SHP77 (cell line): ENCODE measurements around the gene FAIM.
"Not testable (repeated sequence)": the region's sequence is repeated elsewhere in the genome, so short reads cannot be mapped to it uniquely, and the experiment has no call there.

Experiments
- DNase-seq, 2 experiments: peaks; one replicate each; lab custom pipeline; 2025; lab: John Stamatoyannopoulos, UW

The FAIM gene

DNA sequence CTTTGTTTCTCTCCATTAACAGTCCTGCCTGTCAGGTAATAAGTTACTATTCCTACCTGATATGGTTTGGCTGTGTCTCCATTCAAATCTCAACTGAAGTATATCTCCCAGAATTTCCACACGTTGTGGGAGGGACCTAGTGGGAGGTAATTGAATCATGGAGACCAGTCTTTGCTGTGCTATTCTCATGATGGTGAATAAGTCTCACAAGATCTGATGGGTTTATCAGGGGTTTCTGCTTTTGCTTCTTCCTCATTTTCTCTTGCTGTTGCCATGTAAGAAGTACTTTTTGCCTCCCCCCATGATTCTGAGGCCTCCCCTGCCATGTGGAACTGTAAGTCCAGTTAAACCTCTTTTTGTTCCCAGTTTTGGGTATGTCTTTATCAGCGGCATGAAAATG, 6.9 kb upstream of the FAIM start:
- DNase-seq = not testable (repeated sequence)

GRCh38 chr3:138604106-138604595, 4.4 kb upstream of the FAIM start:
- DNase-seq = not testable (repeated sequence)

- no peak for DNase-seq
Measured at GRCh38 chr3:138609898-138610266, 1.3 kb downstream of the FAIM start.

DNA sequence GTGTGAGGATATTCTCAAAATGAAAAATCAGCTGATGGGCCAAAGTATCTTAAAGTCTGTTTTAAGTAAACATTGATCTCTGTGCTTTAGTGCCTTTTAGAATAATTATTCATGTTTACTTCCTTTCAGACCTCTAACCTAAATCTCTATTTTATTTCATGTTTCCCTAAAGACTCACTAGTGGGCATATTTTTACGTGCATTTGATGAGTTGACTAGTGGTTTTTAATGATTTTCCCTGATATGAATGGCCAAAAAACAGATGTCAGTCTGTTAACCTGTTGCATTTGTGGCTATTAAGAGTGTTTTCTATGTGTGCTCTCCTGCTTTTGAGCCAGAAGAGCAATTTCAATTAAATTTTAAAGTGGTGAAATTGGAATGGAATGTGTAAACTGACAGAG, 6.9 kb downstream of the FAIM start:
- no peak for DNase-seq

DNA sequence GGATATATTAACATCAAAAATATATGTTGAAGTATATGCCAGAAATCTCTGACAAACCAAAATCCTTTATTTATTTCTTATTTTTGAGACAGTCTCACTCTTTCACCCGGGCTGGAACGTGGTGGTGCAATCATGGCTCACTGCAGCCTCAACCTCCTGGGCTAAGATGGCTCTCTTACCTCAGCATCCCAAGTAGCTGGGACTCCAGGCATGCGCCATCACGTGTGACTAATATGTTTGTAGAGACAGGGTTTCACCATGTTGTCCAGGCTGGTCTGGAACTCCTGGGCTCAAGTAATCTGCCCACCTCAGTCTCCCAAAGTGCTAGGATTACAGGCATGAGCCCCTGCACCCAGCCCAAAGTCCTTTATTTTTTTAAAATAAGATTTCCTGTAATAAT, 11.9 kb downstream of the FAIM start:
- no peak for DNase-seq

DNA sequence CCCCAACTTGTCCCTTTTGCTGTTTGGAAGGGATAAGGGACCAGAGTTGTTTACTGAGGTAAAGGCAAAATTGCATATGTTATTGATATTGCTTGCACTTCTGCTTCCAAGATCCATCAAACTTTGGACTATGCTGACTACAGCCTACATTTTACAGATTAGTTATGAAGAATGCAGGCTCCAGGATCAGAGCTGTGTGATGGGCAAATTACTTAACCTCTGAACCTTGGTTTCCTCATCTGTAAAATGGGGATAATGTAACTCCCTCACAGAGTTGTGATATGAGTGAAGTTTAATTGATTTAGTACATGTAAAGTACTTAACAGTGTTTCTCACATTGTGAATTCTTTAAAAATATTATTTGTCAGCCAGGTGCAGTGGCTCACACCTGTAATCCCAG, 15.9 kb downstream of the FAIM start:
- no peak for DNase-seq

DNA sequence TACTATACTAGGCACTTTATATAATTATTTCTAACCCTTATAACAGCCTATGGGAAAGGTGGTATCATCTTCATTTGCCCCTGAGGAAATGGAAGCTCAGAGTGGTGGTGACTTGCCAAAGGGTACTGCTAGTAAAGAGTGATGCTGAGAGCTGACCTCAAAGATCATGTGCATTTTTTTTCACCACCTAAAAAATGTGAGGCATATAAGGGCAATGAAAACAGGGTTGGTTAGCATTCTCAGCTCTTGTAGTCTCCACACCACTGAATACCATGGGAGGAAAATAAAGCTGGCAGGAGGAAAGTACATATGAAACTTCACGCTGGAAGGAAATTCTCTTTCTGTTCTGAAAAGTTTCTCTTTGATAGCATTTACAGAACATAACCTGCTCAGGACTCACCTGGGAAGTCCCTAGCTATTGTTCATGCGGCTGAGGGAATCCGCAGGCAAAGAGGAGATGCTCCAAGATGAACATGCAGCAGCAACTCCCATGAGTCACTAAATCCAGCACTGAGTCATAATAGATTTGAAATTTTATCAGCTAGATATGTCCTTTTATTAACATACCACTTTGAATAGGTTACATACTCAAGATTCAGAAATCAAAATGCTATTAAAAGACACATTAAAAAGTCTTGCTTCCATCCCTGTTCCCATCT, 17.3 kb downstream of the FAIM start:
- DNase-seq = no peak

GRCh38 chr3:138629526-138629925, 21.0 kb downstream of the FAIM start:
- no peak for DNase-seq

DNA sequence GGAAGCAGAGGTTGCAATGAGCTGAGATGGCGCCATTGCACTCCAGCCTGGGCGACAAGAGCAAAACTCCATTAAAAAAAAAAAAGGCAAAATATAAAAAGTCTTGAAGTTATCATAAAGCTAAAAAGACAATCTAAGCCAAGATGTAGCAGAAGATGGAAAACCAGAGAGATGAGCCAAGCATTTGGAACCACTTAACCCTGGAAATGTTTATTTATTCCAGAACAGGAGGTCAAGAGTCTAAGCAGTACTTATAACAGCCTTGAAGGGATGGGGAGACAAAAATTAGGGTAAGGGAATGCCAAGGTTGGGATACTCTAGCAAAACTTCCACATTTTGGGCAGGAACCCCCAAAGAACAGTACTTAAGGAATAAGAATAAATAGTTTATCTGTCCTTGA, 30.1 kb downstream of the FAIM start:
- DNase-seq = no peak

DNA sequence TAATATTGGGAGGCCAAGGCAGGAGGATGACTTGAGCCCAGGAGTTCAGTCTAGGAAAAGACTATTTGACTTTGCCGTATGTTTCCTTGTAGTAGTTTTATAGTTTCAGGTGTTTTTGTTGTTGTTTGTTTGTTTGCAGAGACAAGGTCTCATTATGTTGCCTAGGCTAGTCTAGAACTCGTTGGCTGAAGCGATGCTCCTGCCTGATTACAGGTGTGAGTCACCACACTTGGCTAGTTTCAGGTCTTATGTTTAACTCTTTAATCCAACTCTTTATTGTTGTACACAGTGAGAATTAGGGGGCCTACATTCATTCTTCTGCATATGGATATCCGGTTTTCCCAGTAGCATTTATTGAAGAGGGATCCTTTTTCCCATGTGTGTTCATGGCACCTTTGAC, 32.0 kb downstream of the FAIM start:
- DNase-seq = no peak

GRCh38 chr3:138642226-138642926, 33.8 kb downstream of the FAIM start:
- no peak for DNase-seq

- no peak for DNase-seq
Measured at GRCh38 chr3:138642927-138643253, 34.3 kb downstream of the FAIM start.

DNA sequence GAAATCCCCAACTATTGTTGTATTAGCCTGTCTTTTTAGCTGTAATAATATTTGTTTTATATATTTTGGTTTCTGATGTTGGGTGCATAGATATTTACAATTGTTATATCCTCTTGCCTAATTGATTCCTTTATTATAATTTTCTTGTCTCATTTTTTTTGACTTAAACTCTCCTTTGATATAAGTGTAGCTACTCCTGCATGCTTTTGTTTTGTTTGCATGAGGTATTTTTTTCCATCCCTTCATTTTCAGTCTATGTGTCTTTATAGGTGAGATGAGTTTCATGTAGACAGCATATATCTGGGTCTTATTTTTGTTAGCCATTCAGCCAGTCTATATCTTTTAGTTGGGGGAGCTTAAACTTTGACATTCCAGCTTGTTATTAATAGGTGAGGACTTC, 37.4 kb downstream of the FAIM start:
- no peak for DNase-seq

DNA sequence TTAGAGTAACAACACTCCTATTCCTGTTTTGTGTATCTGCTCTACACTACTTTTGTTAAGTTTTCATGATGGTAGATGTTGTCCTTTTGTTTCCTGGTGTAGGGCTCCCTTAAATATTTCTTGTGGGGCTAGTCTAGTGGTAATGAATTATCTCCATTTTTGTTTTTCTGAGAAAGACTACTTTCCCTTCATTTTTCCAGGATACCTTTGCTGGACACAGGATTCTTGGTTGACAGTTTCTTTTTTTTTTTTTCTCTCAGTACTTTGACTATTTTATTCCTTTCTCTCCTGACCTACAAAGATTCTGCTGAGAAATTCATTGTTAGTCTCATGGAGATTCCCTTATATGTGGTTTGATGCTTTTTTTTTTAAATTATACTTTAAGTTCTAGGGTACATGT, 37.9 kb downstream of the FAIM start:
- DNase-seq = no peak

- no peak for DNase-seq
Measured at GRCh38 chr3:138649134-138649533, 40.6 kb downstream of the FAIM start.

DNA sequence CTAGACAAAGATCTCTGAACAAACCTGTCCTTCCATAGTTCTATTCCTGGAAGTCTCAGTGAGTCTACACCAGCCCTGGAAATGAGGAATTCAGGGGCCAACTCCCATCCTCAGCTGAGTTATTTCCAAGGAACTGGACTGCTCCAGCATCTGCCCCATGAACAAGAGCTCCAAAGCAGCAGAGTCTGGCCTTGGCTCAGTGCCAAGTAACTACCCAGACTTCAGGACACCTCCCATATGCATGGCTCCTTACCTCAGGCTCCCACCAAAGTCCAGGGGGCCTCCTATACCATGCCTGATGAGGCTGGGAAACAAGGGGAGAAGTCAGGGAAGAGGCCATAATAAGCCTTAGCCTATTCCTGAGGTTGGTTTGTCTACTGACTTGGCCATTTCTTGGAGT, 45.0 kb downstream of the FAIM start:
- no peak for DNase-seq

DNA sequence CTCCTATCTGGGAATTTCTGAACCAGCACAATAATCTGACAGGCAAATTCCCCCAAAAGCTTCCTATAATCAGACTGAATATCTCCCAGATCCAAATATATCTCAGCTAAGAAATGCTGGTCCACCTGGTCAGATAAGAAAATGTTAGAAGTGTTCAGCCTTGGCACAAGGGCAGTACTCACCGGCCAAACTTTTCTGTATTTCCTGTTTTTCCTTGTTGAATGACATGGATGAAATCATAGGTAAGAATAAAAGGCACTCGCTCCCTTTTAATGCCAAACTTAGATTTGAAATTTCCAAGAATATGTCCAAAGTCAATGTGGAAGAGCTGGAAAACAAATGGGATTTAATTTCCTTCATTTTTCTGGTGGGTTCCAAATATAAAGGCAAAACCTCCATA, 48.9 kb downstream of the FAIM start:
- DNase-seq = no peak

- no peak for DNase-seq
Measured at GRCh38 chr3:138668107-138668506, 59.5 kb downstream of the FAIM start.

DNA sequence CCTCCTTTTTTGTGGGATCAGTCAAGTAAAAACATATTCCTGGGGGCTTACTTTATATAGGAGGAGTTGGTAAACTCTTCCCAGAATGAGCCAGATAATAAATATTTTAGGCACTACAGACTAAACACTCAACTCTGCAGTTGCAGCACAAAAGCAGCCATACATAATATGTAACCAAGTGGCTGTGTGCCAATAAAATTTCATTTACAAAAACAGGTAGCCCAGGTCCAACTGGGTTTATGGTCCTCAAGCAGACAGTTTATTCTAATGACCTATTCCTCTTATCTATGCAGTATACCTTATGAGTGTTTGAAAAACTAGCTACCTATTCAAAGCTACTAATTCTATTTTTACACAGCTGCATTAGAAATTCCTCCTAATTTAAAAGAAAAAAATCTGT, 61.8 kb downstream of the FAIM start:
- no peak for DNase-seq

DNA sequence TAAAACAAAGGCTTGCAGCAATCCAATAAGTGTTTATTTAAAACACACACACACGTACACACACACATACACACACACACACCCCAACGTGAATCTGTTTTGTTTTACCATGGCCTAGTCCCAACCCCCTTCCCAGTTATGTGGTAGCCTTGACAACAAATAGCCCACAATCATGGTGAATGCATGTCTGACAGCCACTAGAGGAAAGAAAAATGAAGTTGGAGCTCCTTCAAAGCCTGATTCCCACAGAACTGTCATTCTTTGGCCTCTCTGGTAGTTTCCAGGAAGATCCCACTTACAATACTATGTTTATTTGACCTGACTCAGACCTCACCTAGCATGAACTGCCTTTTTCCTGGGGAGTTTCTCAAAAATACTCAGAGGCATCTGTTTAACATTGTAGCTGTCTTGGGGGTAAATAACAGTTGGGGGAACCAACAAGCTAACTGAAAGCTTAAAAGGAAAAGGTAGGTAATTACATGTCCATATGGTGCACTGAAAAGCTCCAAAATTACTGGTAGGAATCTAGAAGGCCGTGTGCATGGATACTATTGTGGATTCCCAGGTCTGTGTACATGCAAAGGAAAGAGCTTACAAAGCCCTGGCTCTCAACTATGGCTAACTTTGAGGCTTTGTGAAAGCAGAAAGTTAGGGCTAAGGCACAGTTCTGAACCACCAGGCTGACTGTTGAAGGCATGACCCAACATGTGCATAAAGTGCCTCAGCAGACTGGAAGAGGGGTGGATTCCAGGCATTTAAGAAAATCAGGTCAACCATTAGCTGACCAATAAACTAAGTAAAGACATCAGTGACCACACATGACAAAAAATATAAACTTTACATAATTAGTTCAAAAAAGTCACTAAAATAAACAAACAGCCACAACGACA, 65.3 kb downstream of the FAIM start:
- no peak for DNase-seq

GRCh38 chr3:138675393-138675792, 66.8 kb downstream of the FAIM start:
- DNase-seq = no peak

GRCh38 chr3:138678086-138678485, 69.5 kb downstream of the FAIM start:
- DNase-seq = no peak

- no peak for DNase-seq
Measured at GRCh38 chr3:138678874-138679392, 70.4 kb downstream of the FAIM start.
